Peyer's patch (tissue), 4 donors: ENCODE results near the gene EDDM3A. TPM values are rescaled to one million over a fixed set of nuclear protein-coding genes. Genes with fewer than 3 reads are reported as not detected.

Experiments used
- DNase-seq, 3 donors: peaks; one replicate each; pipeline ENCODE4 v3.0.0-alpha.2; 2017 to 2019
- H3K27ac ChIP-seq, 4 donors: fragments of 200-600 bp; sonication (generic); one replicate each; pipeline ENCODE4 v1.5.1; 2016 to 2019
- H3K27me3 ChIP-seq, 2 donors: fragments of 200-600 bp; sonication (generic); one replicate each; pipeline ENCODE4 v1.5.1; 2019
- H3K36me3 ChIP-seq, 3 donors: fragments of 200-600 bp; sonication (generic); one replicate each; pipeline ENCODE4 v1.5.1; 2016 to 2019
- H3K4me1 ChIP-seq, 4 donors: fragments of 200-600 bp; sonication (generic); one replicate each; pipeline ENCODE4 v1.5.1; 2016 to 2019
- H3K4me3 ChIP-seq, 4 donors: fragments of 200-600 bp; sonication (generic); 1 replicate in 3 of 4; 2 replicates in 1 of 4; pipeline ENCODE4 v1.5.1; 2016 to 2019; ENCODE audit warnings: mild to moderate bottlenecking in 1 of 4
- H3K9me3 ChIP-seq, 4 donors: fragments of 200-600 bp; sonication (generic); one replicate each; pipeline ENCODE4 v1.5.1; 2016 to 2019; ENCODE audit warnings: mild to moderate bottlenecking in 1 of 4
- CTCF ChIP-seq, 6 experiments: fragments of 450-650 bp in 4 of 6; fragments of 200-600 bp in 2 of 6; sonication (generic) in 1 of 6; IDR thresholded peaks; one replicate each; pipeline ENCODE4 v1.5.1; 2017 to 2019; ENCODE audit warnings: antibody characterized with exemption in 6 of 6, mild to moderate bottlenecking in 3 of 6, moderate library complexity in 1 of 6
- POLR2A ChIP-seq, 2 donors: fragments of 450-650 bp; IDR thresholded peaks; one replicate each; pipeline ENCODE4 v1.5.1; 2017; ENCODE audit warnings: antibody characterized with exemption in 2 of 2, mild to moderate bottlenecking in 2 of 2, moderate library complexity in 2 of 2
- total RNA-seq, 4 donors: library from RNA; depleted of rRNA; stranded (reverse); fragments of >200 nt; gene quantifications; one replicate each; pipeline ENCODE4 v1.1.0, GENCODE V29; 2016

The EDDM3A gene
- not detected for total RNA-seq

GRCh38 chr14:20745571-20746358, at the start of gene EDDM3A:
Gene EDDM3A, plus strand, starts transcription at chr14:20745887. Its CDS starts 1,694 bp downstream, at chr14:20747581.
- TF ChIP-seq POLR2A (IDR thresholded peaks at IDR 0.05) (no peak), CTCF (IDR thresholded peaks at IDR 0.05) (no peak)
- no peaks in the 10 kb centered on the region for H3K4me1 ChIP-seq
- H3K4me3 ChIP-seq: no peak within 1 kb of the TSS
- no peaks in the 10 kb centered on the region for H3K36me3 ChIP-seq
- no peak within 1 kb of the TSS for H3K27ac ChIP-seq
- no peaks in the 10 kb centered on the region for H3K27me3 ChIP-seq
- DNase-seq: no peak
- no peaks in the 10 kb centered on the region for H3K9me3 ChIP-seq

GRCh38 chr14:20696764-20697163, 48.9 kb upstream of the EDDM3A start:
- Histone ChIP-seq H3K4me3 (no peak overlapping the region), H3K9me3 (no peaks in the 10 kb centered on the region), H3K27ac (no peak overlapping the region), H3K36me3 (peaks cover 0 to 29% (median 0%) of the 10 kb centered on the region in 3 donors), H3K27me3 (no peaks in the 10 kb centered on the region), H3K4me1 (no peaks in the 10 kb centered on the region)
- DNase-seq: no peak
- no peak for TF ChIP-seq CTCF (IDR thresholded peaks at IDR 0.05)
- no peak for TF ChIP-seq POLR2A (IDR thresholded peaks at IDR 0.05)

GRCh38 chr14:20697273-20698017, 48.2 kb upstream of the EDDM3A start:
- H3K27ac ChIP-seq: no peak overlapping the region
- peak; percentile 68 to 90 (median 82) for DNase-seq
- H3K4me1 ChIP-seq: no peaks in the 10 kb centered on the region

GRCh38 chr14:20698018-20698329, 47.7 kb upstream of the EDDM3A start:
- Histone ChIP-seq H3K36me3 (peaks cover 0 to 29% (median 0%) of the 10 kb centered on the region in 3 donors), H3K27me3 (no peaks in the 10 kb centered on the region), H3K27ac (no peak overlapping the region), H3K9me3 (no peaks in the 10 kb centered on the region), H3K4me1 (no peaks in the 10 kb centered on the region), H3K4me3 (no peak overlapping the region)
- no peak for TF ChIP-seq CTCF (IDR thresholded peaks at IDR 0.05)
- TF ChIP-seq POLR2A (IDR thresholded peaks at IDR 0.05): no peak
- no peak for DNase-seq

More at GRCh38 chr14:20697273-20698017, 48.2 kb upstream of the EDDM3A start:
- Histone ChIP-seq H3K36me3 (peaks cover 0 to 29% (median 0%) of the 10 kb centered on the region in 3 donors), H3K27me3 (no peaks in the 10 kb centered on the region), H3K9me3 (no peaks in the 10 kb centered on the region), H3K4me3 (no peak overlapping the region)
- TF ChIP-seq POLR2A (IDR thresholded peaks at IDR 0.05) (no peak), CTCF (IDR thresholded peaks at IDR 0.05) (peak; percentile 65 to 92 (median 80))

GRCh38 chr14:20698934-20699333, 46.8 kb upstream of the EDDM3A start:
- Histone ChIP-seq H3K9me3 (no peaks in the 10 kb centered on the region), H3K36me3 (peaks cover 0 to 24% (median 0%) of the 10 kb centered on the region in 3 donors), H3K27ac (no peak overlapping the region), H3K27me3 (no peaks in the 10 kb centered on the region), H3K4me3 (no peak overlapping the region), H3K4me1 (no peaks in the 10 kb centered on the region)
- DNase-seq: no peak
- TF ChIP-seq POLR2A (IDR thresholded peaks at IDR 0.05) (no peak), CTCF (IDR thresholded peaks at IDR 0.05) (no peak)
